Activated naive CD8-positive, alpha-beta T cell treated with anti-CD3 and anti-CD28 coated beads, Interleukin-2, amount 10 ng/mL, durations not matched to agents 7 days and 5 days (primary cell): ENCODE results near the gene VAV3. TPM values are rescaled to one million over a fixed set of nuclear protein-coding genes. Genes with fewer than 3 reads are reported as not detected.
"Not testable (repeated sequence)": the region's sequence is repeated elsewhere in the genome, so short reads cannot be mapped to it uniquely, and the experiment has no call there.

Experiments used
- ATAC-seq: fragments of 150-1000 bp; cut with Tn5 transposase; one replicate; pipeline ENCODE4 v1.10.0; 2021; ENCODE audit warnings: low read depth, moderate library complexity
- POLR2A ChIA-PET: fragments of 350-600 bp; sonication (Branson Sonifier 250); formaldehyde crosslinking; loops from one replicate; lab custom pipeline; 2021; ENCODE audit warnings: antibody characterized with exemption; lab: Charles Lee
- DNase-seq: peaks from one replicate; pipeline ENCODE4 v3.0.0; 2021
- H3K27ac Mint-ChIP-seq: one replicate; pipeline ENCODE4 v1.8.0; 2022; ENCODE audit warnings: mild to moderate bottlenecking, mixed read lengths
- H3K27me3 Mint-ChIP-seq: one replicate; pipeline ENCODE4 v1.8.0; 2022; ENCODE audit warnings: mild to moderate bottlenecking, moderate library complexity, mixed read lengths
- H3K36me3 Mint-ChIP-seq: one replicate; pipeline ENCODE4 v1.8.0; 2021; ENCODE audit warnings: mild to moderate bottlenecking, mixed read lengths
- H3K4me1 Mint-ChIP-seq: one replicate; pipeline ENCODE4 v1.8.0; 2021; ENCODE audit warnings: mixed read lengths
- H3K4me3 Mint-ChIP-seq: one replicate; pipeline ENCODE4 v1.8.0; 2022; ENCODE audit warnings: mild to moderate bottlenecking, moderate library complexity, mixed read lengths
- H3K9me3 Mint-ChIP-seq: one replicate; pipeline ENCODE4 v1.8.0; 2021; ENCODE audit warnings: mixed read lengths
- total RNA-seq, 2 experiments: library from RNA; stranded (reverse); gene quantifications; one replicate each; pipeline ENCODE4 v1.2.3, GENCODE V29; 2021

The VAV3 gene, protein sequence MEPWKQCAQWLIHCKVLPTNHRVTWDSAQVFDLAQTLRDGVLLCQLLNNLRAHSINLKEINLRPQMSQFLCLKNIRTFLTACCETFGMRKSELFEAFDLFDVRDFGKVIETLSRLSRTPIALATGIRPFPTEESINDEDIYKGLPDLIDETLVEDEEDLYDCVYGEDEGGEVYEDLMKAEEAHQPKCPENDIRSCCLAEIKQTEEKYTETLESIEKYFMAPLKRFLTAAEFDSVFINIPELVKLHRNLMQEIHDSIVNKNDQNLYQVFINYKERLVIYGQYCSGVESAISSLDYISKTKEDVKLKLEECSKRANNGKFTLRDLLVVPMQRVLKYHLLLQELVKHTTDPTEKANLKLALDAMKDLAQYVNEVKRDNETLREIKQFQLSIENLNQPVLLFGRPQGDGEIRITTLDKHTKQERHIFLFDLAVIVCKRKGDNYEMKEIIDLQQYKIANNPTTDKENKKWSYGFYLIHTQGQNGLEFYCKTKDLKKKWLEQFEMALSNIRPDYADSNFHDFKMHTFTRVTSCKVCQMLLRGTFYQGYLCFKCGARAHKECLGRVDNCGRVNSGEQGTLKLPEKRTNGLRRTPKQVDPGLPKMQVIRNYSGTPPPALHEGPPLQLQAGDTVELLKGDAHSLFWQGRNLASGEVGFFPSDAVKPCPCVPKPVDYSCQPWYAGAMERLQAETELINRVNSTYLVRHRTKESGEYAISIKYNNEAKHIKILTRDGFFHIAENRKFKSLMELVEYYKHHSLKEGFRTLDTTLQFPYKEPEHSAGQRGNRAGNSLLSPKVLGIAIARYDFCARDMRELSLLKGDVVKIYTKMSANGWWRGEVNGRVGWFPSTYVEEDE
- 1 to 10 TPM; 6.9 to 7.8 TPM for total RNA-seq

DNA sequence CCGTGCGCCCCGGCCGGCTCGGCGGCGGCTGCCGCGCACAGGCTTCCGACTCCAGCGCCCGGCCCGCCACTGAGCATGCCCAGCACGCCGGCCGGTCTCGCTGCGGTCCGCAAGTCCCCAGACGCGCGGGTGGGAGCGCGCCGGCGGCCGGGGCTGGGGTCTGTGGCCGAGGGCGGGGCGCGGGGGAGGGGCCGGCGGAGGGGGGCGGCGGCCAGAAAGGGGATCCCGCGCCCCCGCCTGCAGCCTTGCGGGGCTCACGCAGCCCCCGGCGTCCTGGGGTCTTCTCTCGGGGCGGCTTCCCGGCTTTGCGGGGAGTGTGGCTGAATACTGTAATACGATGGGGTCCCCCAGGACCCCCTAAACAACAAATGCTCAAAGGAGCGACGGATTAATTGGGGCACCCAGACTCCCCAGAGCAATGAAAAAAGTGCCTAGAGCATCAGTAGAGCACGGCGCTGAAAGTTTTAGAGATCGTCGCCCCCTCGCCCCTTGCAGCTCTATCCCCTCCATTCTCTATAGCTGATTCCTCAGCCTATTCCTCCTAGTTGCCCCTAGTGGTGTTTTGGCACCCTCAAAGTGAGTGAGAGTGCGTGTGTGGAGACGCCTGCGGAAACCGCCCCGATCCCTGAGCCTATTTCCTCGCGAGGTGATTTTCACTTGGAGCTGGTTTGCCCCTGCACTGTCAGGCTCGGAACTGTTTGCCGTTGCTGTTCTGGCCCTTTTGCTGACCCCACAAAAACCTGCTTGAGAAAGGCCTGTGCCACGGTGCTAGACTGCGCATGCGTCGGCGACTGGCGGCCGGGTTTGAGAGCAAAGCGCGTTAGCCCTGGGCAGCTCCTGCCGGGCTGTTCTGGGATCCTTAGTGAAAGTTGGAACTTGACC lies at the start of gene VAV3:
Gene VAV3, minus strand, starts transcription at position 71 of the 882 bp plus-strand sequence. CDS start 311 bp downstream, outside the sequence.
- POLR2A ChIA-PET, result interaction anchor here (1.2 to 2.5 kb wide), 4 partner anchors 21 to 178 kb away, joined by 3 to 30 read pairs (median 4); no protein-coding TSS in a partner anchor
- Mint-ChIP-seq H3K9me3 (no peaks in the 10 kb centered on the region), H3K4me3 (peak within 1 kb of the TSS; percentile 93), H3K27ac (peak within 1 kb of the TSS; percentile 91), H3K27me3 (no peaks in the 10 kb centered on the region), H3K4me1 (peaks cover 20% of the 10 kb centered on the region), H3K36me3 (no peaks in the 10 kb centered on the region)
- DNase-seq, result peak; percentile 76
- peak; percentile 58 for ATAC-seq

DNA sequence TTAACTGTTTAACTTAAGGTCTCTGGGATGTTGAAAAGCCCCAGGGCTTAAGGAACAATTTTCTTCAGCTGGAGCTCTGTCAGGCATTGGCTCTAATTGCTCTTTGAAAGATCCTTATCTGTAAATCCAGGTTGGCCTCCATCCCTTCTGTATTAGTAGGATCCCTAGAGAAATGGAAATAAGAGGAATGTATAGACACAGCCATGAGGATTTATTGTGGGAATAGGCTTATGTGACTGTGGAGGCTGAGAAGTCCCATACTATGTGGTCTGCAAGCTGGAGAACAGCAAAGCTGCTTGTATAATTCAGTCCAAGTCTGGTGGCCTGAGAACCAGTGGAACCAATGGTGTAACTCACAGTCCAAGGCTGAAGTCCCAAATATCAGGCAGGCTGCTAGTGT lies 47.6 kb upstream of the VAV3 start:
- no peaks in the 10 kb centered on the region for H3K4me1 Mint-ChIP-seq
- no peaks in the 10 kb centered on the region for H3K36me3 Mint-ChIP-seq
- ATAC-seq, result no peak

DNA sequence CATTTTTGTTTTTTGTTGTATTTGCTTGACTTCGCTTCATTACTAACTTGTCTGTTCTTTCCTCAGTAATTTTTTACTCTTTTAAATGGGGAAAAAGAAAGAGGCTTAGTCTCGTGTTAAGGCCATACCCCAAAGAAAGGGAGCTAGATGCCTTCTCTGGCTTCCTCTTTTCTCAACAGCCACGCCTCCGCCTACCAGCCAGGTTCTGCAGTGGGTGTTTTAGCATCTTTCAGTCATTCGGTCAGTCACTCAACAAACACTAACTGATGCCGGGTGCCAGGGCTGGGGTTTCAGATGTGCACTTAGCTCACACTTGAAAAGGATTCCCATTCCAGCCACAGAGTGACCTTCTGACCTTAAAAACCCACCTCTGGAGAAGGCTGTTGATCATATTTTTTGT lies 46.3 kb upstream of the VAV3 start:
- POLR2A ChIA-PET, result no interaction called here
- H3K9me3 Mint-ChIP-seq, result peaks cover 2% of the 10 kb centered on the region
- H3K36me3 Mint-ChIP-seq, result no peaks in the 10 kb centered on the region
- DNase-seq (no peak), ATAC-seq (no peak)
- peaks cover 2% of the 10 kb centered on the region for H3K27me3 Mint-ChIP-seq
- H3K4me3 Mint-ChIP-seq, result no peak overlapping the region
- no peak overlapping the region for H3K27ac Mint-ChIP-seq
- H3K4me1 Mint-ChIP-seq, result no peaks in the 10 kb centered on the region

More for the DNA sequence above, 47.6 kb upstream of the VAV3 start:
- POLR2A ChIA-PET, result no interaction called here
- Mint-ChIP-seq H3K4me3 (no peak overlapping the region), H3K9me3 (peaks cover 2% of the 10 kb centered on the region), H3K27me3 (peaks cover 2% of the 10 kb centered on the region), H3K27ac (no peak overlapping the region)
- DNase-seq, result no peak

DNA sequence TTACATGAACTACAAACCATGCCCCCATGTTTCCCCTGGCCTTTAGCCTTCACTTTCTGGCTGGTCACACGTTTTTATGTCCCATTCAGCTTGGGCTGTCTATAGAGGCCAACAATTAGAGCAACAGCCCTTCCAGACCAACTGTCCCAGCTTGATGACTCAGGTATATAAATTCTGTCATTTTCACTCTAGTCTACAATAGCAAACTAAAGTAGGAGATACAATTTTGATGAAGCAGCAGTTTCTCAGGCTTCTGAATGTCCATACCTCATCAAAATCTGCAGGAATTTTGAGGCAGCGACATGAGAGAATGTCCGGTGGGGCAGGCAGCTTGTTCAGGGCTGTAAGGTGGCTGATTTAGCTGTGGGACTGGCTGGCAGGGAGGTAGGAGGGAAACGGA lies 45.6 kb upstream of the VAV3 start:
- Mint-ChIP-seq H3K9me3 (peaks cover 2% of the 10 kb centered on the region), H3K27ac (no peak overlapping the region), H3K36me3 (no peaks in the 10 kb centered on the region), H3K4me3 (no peak overlapping the region), H3K4me1 (no peaks in the 10 kb centered on the region), H3K27me3 (peaks cover 2% of the 10 kb centered on the region)
- POLR2A ChIA-PET, result no interaction called here
- DNase-seq (no peak), ATAC-seq (no peak)

DNA sequence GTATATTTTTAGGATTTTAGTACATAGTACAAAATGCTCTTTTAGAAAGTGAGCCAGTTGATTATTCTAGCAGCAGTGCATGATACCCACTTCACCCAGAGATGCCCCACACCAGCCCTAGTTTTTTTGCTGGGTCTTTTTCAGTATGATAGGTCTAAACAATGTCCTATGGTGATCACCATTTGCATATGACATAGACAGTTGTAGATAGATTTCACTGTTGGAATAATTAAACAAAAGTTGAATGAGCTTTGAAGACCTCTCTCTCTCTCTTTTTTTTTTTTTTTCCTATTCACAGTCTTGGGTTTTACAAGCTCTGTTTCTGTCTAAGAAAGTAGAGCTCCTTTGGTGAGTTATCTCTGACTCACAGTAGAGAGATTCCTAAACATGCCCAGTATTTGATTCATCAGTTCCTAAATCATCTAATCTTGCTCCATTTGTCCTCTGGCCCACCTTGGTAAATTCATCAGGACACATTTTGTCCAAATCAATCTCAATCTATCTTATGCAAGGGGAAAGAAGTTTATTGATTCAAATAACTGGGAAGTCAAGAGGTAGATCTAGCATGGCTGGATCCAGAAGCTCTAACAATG lies 44.7 kb upstream of the VAV3 start:
- no peak for DNase-seq
- H3K36me3 Mint-ChIP-seq, result peaks cover 1% of the 10 kb centered on the region
- POLR2A ChIA-PET, result no interaction called here
- ATAC-seq, result no peak
- H3K4me3 Mint-ChIP-seq, result no peak overlapping the region
- H3K27me3 Mint-ChIP-seq, result peaks cover 2% of the 10 kb centered on the region
- H3K4me1 Mint-ChIP-seq, result no peaks in the 10 kb centered on the region
- H3K27ac Mint-ChIP-seq, result no peak overlapping the region
- no peaks in the 10 kb centered on the region for H3K9me3 Mint-ChIP-seq

DNA sequence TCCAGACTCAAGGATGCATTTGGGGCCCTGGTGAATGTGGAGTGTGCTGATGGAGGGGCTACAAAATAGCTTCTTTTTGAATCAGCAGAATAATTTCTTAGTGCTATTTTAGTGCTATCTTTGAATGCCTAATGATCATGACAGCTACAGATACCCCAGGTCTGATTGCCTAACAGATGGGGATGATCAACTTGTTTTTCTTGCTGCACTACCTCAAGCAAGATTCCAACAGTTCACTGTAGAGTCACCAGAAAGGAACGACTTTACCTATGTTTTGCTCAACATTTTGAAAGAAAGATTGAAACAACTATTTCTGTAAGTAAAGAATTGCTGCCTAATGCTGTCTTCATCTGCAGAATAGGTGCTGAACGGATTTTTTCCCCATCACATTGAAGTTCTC lies 42.6 kb upstream of the VAV3 start:
- DNase-seq (no peak), ATAC-seq (no peak)
- Mint-ChIP-seq H3K4me3 (no peak overlapping the region), H3K27ac (no peak overlapping the region), H3K4me1 (no peaks in the 10 kb centered on the region), H3K27me3 (peaks cover 2% of the 10 kb centered on the region), H3K9me3 (no peaks in the 10 kb centered on the region), H3K36me3 (peaks cover 1% of the 10 kb centered on the region)
- POLR2A ChIA-PET, result no interaction called here

DNA sequence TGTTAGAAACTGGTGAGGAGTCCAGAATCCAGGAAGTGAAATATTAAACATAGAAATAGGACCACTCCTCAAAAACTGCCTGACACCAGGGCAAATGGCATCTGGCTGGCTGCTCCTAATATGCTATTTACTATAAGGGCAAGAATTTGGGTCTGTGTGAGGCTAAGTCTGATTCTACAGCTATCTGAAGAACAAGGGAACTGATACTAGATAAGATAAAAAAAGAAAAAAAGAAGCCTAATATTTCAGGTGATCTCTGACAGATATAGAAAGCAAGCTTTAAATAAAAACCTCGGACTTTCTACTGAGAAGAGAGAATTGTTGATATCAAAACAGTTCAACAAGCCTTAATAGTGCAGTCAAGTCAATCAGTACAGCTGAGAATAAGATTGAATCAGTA lies 42.1 kb upstream of the VAV3 start:
- Mint-ChIP-seq H3K4me3 (no peak overlapping the region), H3K27ac (no peak overlapping the region), H3K4me1 (no peaks in the 10 kb centered on the region), H3K36me3 (peaks cover 1% of the 10 kb centered on the region), H3K27me3 (peaks cover 2% of the 10 kb centered on the region), H3K9me3 (no peaks in the 10 kb centered on the region)
- ATAC-seq (no peak), DNase-seq (no peak)
- POLR2A ChIA-PET, result no interaction called here

DNA sequence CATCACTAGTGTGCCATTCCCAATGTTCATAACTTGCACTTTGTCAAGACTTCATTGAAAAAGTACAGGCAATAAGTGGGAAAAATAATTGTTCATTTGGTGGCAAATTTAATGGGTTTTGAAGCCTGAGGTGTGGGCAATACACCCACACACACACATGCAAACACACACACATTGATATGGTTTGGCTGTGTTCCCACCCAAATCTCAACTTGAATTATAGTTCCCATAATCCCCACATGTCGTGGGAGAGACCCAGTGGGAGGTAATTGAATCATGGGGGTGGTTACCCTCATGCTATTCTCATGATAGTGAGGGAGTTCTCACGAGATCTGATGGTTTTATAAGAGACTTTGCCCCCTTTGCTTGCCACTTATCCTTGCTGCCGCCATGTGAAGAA lies 39.9 kb upstream of the VAV3 start:
- H3K36me3 Mint-ChIP-seq, H3K27me3 Mint-ChIP-seq, H3K9me3 Mint-ChIP-seq, POLR2A ChIA-PET, ATAC-seq, DNase-seq, H3K27ac Mint-ChIP-seq, H3K4me1 Mint-ChIP-seq, H3K4me3 Mint-ChIP-seq: not testable (repeated sequence)

DNA sequence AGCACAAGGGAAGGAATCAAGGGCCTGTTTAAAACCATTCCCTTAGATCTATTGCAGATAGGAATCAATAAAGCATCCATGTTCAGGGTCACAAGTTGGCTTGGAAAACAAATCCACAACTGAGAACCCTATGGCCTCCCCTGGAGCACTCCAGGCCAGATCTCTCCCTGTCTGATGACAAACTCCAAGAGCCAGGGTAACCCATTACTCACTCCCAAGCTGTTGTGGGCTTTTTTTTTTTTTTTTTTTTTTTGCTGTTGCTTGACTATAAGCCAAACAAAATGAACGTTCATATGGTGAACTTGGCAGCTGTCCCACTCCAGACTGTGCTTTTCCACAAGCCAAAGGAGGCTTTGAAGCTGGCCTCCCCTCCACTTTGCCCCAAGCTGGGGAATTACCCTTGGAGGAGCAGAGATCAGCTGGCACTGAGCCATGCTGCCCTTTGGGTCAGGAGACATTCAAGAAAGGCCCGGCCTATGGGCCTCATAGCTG lies 35.7 kb upstream of the VAV3 start:
- ATAC-seq (no peak), DNase-seq (no peak)
- no peaks in the 10 kb centered on the region for H3K9me3 Mint-ChIP-seq

DNA sequence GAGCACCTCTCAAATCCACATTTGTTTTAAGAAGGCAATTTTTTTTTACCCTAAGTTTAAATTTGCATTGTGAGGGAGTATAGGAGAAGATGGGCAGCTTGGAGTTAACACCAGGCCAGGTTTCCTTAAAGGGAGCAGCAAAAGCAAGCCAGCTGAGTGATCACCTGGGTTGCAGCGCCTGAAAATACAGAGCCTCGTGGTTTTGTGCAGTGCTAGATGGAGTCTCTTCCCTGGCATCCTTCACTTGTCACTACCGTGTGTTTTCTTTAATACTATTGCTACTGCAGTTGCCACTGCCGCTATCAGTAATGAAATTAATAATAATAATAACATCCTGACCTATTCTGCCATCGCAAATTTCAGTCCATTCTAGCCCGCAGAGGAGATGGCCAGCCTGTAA lies 35.2 kb upstream of the VAV3 start:
- Mint-ChIP-seq H3K4me1 (no peaks in the 10 kb centered on the region), H3K27ac (no peak overlapping the region)

More for the DNA sequence above, 35.7 kb upstream of the VAV3 start:
- H3K4me3 Mint-ChIP-seq, result no peak overlapping the region
- no peaks in the 10 kb centered on the region for H3K4me1 Mint-ChIP-seq
- POLR2A ChIA-PET, result no interaction called here
- H3K27ac Mint-ChIP-seq, result no peak overlapping the region
- H3K27me3 Mint-ChIP-seq, result no peaks in the 10 kb centered on the region
- peaks cover 1% of the 10 kb centered on the region for H3K36me3 Mint-ChIP-seq

DNA sequence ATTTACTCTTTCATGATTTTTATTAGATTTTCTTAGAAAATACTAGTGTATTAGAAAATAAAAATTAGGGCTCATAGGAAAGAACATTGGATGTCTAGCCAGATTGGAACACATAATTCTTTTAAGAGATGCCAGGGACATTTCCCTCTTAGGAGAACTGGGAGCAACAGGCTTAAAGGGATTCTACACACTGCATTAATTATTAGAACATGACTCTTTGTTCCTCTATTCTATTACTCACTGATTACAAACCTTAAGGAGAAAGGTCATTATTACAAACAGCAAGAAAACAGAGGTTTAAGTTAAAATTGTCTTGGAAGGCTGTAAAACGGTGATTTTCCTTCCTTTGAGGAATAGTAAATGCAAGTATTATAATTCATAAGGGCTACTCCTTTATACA lies 32.9 kb upstream of the VAV3 start:
- Mint-ChIP-seq H3K9me3 (no peaks in the 10 kb centered on the region), H3K4me1 (no peaks in the 10 kb centered on the region), H3K36me3 (no peaks in the 10 kb centered on the region), H3K27ac (no peak overlapping the region), H3K27me3 (no peaks in the 10 kb centered on the region), H3K4me3 (no peak overlapping the region)
- no peak for ATAC-seq
- no peak for DNase-seq
- POLR2A ChIA-PET, result no interaction called here

More for the DNA sequence above, 35.2 kb upstream of the VAV3 start:
- no peaks in the 10 kb centered on the region for H3K9me3 Mint-ChIP-seq
- no peaks in the 10 kb centered on the region for H3K27me3 Mint-ChIP-seq
- no peaks in the 10 kb centered on the region for H3K36me3 Mint-ChIP-seq
- POLR2A ChIA-PET, result no interaction called here
- H3K4me3 Mint-ChIP-seq, result no peak overlapping the region
- ATAC-seq, result no peak
- no peak for DNase-seq

DNA sequence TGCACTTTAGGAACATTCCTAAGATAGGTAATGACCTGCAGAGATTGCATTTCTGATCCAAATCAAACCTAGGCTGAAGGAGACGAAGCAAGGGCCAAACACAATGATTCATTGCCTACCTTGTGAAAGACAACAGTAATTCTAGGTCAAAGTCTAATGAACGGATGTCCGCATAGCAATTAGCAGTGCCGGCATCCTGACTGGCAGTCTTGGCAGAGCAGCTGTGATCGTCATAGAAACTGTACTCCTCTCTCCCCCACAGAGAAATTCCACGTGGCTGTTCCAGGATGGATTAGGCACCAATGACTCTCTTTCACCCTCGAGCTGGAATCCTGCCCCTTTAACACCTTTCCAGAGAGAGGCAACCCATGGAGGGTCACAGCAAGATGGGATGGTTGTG lies 28.9 kb upstream of the VAV3 start:
- H3K4me3 Mint-ChIP-seq, result no peak overlapping the region
- DNase-seq (no peak), ATAC-seq (no peak)
- POLR2A ChIA-PET, result no interaction called here
- H3K27me3 Mint-ChIP-seq, result no peaks in the 10 kb centered on the region
- no peaks in the 10 kb centered on the region for H3K36me3 Mint-ChIP-seq
- H3K27ac Mint-ChIP-seq, result no peak overlapping the region
- no peaks in the 10 kb centered on the region for H3K9me3 Mint-ChIP-seq
- no peaks in the 10 kb centered on the region for H3K4me1 Mint-ChIP-seq
